Glomerular endothelial cell (primary cell): ENCODE measurements around the gene ACYP2. TPM values are rescaled to one million over a fixed set of nuclear protein-coding genes. Genes with fewer than 3 reads are reported as not detected.

Source experiments
- DNase-seq: peaks from one replicate; pipeline ENCODE4 v3.0.0-alpha.2; 2011; ENCODE audit warnings: low read depth, low spot score; ENCODE audit errors: extremely low read depth
- total RNA-seq: library from RNA; depleted of rRNA; stranded (reverse); fragments of >200 nt; gene quantifications from 2 replicates; pipeline ENCODE4 v1.2.3, GENCODE V29; 2015

ACYP2 gene
- total RNA-seq, 1 donor from 2014 or later: 7.1 TPM

GRCh38 chr2:54149638-54150441, 34.4 kb downstream of the ACYP2 start:
- DNase-seq: no peak

- DNase-seq: no peak
Measured at GRCh38 chr2:54158311-54158710, 42.9 kb downstream of the ACYP2 start.

- no peak for DNase-seq
Measured at GRCh38 chr2:54161660-54162424, 46.4 kb downstream of the ACYP2 start.

- DNase-seq: no peak
Measured at GRCh38 chr2:54164106-54164505, 48.7 kb downstream of the ACYP2 start.

GRCh38 chr2:54166121-54166773, 50.8 kb downstream of the ACYP2 start:
- DNase-seq: no peak

- peak; percentile 18 for DNase-seq
Measured at GRCh38 chr2:54176577-54176976, 61.2 kb downstream of the ACYP2 start.

- DNase-seq: no peak
Measured at GRCh38 chr2:54183281-54183680, 67.9 kb downstream of the ACYP2 start.

- no peak for DNase-seq
Measured at GRCh38 chr2:54183972-54184371, 68.6 kb downstream of the ACYP2 start.

- DNase-seq: no peak
Measured at GRCh38 chr2:54185105-54185504, 69.7 kb downstream of the ACYP2 start.

- no peak for DNase-seq
Measured at GRCh38 chr2:54187331-54187730, 71.9 kb downstream of the ACYP2 start.

- no peak for DNase-seq
Measured at GRCh38 chr2:54189539-54189938, 74.1 kb downstream of the ACYP2 start.

GRCh38 chr2:54191361-54192135, 76.1 kb downstream of the ACYP2 start:
- no peak for DNase-seq

- DNase-seq: no peak
Measured at GRCh38 chr2:54194761-54195750, 79.6 kb downstream of the ACYP2 start.

- no peak for DNase-seq
Measured at GRCh38 chr2:54196646-54197045, 81.2 kb downstream of the ACYP2 start.

- DNase-seq: no peak
Measured at GRCh38 chr2:54204476-54204875, 89.1 kb downstream of the ACYP2 start.

GRCh38 chr2:54206596-54206995, 91.2 kb downstream of the ACYP2 start:
- peak; percentile 45 for DNase-seq

GRCh38 chr2:54207666-54208195, 92.3 kb downstream of the ACYP2 start:
- no peak for DNase-seq

- no peak for DNase-seq
Measured at GRCh38 chr2:54208364-54209240, 93.2 kb downstream of the ACYP2 start.
